Karpas-422 (cell line): ENCODE data around the gene PLPPR3. TPM values are rescaled to one million over a fixed set of nuclear protein-coding genes. Genes with fewer than 3 reads are reported as not detected.

ENCODE experiments used
- DNase-seq: peaks from one replicate; pipeline ENCODE4 v3.0.0-alpha.2; 2015
- H2AFZ ChIP-seq: fragments of 200-600 bp; sonication (generic); 2 replicates; pipeline ENCODE4 v1.6.1; 2014; ENCODE audit warnings: antibody characterized with exemption, low read length, mixed read lengths
- H3K27ac ChIP-seq: fragments of 200-600 bp; sonication (generic); 2 replicates; pipeline ENCODE4 v1.5.1; 2014; ENCODE audit warnings: mild to moderate bottlenecking, low read length, moderate library complexity
- H3K27me3 ChIP-seq: fragments of 200-600 bp; sonication (generic); 2 replicates; pipeline ENCODE4 v1.6.1; 2014; ENCODE audit warnings: low read length, mixed read lengths
- H3K36me3 ChIP-seq: fragments of 200-600 bp; sonication (generic); 2 replicates; pipeline ENCODE4 v1.6.1; 2014; ENCODE audit warnings: low read length, mixed read lengths; ENCODE audit not compliant: insufficient read depth
- H3K4me1 ChIP-seq: fragments of 200-600 bp; sonication (generic); 2 replicates; pipeline ENCODE4 v1.6.1; 2014; ENCODE audit warnings: mild to moderate bottlenecking, low read length, mixed read lengths
- H3K4me2 ChIP-seq: fragments of 200-600 bp; sonication (generic); 2 replicates; pipeline ENCODE4 v1.6.1; 2014; ENCODE audit warnings: low read length, low read depth, mild to moderate bottlenecking; ENCODE audit not compliant: poor library complexity, severe bottlenecking
- H3K4me3 ChIP-seq: fragments of 200-600 bp; sonication (generic); 2 replicates; pipeline ENCODE4 v1.5.1; 2014; ENCODE audit warnings: mild to moderate bottlenecking, antibody characterized with exemption, low read length, mixed read lengths
- H3K79me2 ChIP-seq: fragments of 200-600 bp; sonication (generic); 2 replicates; pipeline ENCODE4 v1.6.1; 2014; ENCODE audit warnings: mild to moderate bottlenecking, low read length, mixed read lengths
- H3K9ac ChIP-seq: fragments of 200-600 bp; sonication (generic); 2 replicates; pipeline ENCODE4 v1.6.0; 2014; ENCODE audit warnings: low read length
- H3K9me2 ChIP-seq: fragments of 200-600 bp; sonication (generic), shearing (Covaris generic); replicated peaks from 2 replicates; pipeline ENCODE4 v1.6.0; 2014; ENCODE audit warnings: mild to moderate bottlenecking, low read length, moderate library complexity; ENCODE audit not compliant: insufficient read depth
- H3K9me3 ChIP-seq: fragments of 300-700, 200-600 bp; sonication (generic); 2 replicates; pipeline ENCODE4 v1.6.1; 2014; ENCODE audit warnings: low read length, mixed read lengths
- H4K20me1 ChIP-seq: fragments of 200-600 bp; sonication (generic); 2 replicates; pipeline ENCODE4 v1.6.1; 2014; ENCODE audit warnings: mild to moderate bottlenecking, antibody characterized with exemption, low read length, low read depth; ENCODE audit not compliant: insufficient read depth
- small RNA-seq: library from RNA; depleted of rRNA; stranded (forward); fragments of <200 nt; gene quantifications from one replicate; pipeline ENCODE3, GENCODE V24; 2014
- total RNA-seq: library from RNA; depleted of rRNA; stranded (reverse); fragments of >200 nt; shearing (Covaris generic); gene quantifications from 2 replicates; pipeline ENCODE4 v1.2.3, GENCODE V29; 2014; ENCODE audit warnings: low replicate concordance; rRNA removed

Gene PLPPR3
- total RNA-seq, 1 experiment from 2014 or later: not detected

DNA sequence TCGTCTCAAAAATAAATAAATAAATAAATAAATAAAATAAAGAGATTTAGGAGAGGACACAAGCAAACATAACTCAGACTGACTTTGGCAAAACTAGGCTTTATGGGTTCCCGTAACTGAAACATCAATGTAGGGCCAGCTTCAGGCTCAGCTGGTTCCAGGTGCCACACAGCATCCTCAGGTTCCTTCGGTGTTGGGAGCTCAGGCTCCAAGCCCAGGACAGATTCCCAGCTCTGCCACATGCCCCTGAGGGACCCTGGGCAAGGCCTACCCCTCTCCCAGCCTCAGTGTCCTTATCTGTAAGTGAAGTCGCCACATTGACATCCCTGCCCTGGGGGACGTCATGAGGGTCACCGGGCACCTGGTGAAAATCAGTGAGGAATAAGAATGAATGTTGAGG, 52.1 kb downstream of the PLPPR3 start:
- Histone ChIP-seq H3K9me2 (no peaks in the 10 kb centered on the region), H3K79me2 (no peaks in the 10 kb centered on the region), H3K27me3 (no peaks in the 10 kb centered on the region), H2AFZ (no peak overlapping the region), H3K4me3 (no peak overlapping the region), H3K27ac (no peak overlapping the region), H4K20me1 (no peaks in the 10 kb centered on the region), H3K4me1 (no peaks in the 10 kb centered on the region), H3K9me3 (no peaks in the 10 kb centered on the region), H3K9ac (no peak overlapping the region), H3K36me3 (no peaks in the 10 kb centered on the region), H3K4me2 (no peak overlapping the region)
- DNase-seq: no peak

DNA sequence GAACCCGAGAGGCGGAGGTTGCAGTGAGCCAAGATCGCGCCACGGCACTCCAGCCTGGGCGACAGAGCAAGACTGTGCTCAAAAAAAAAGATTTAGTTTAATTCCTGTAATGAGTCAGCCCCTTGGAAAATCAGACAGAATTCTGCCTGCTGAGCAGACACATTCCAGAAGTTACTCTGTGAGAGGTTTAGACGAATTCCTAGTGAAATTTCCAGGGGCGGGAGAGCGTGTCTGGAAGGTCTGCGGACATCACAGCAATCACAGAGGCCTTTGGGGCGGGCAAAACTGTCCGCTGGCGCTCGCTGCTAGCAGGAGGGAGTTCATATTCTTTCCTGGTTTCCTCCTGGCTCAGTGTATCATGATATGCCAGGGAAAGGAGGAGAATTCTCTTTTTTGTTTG, 53.3 kb downstream of the PLPPR3 start:
- H3K27ac ChIP-seq: no peak overlapping the region
- no peaks in the 10 kb centered on the region for H3K4me1 ChIP-seq
- H3K4me3 ChIP-seq: no peak overlapping the region
- H3K9me2 ChIP-seq: no peaks in the 10 kb centered on the region
- H3K36me3 ChIP-seq: no peaks in the 10 kb centered on the region
- H4K20me1 ChIP-seq: no peaks in the 10 kb centered on the region
- no peak overlapping the region for H3K9ac ChIP-seq
- no peak for DNase-seq
- no peak overlapping the region for H2AFZ ChIP-seq
- no peaks in the 10 kb centered on the region for H3K9me3 ChIP-seq
- no peaks in the 10 kb centered on the region for H3K79me2 ChIP-seq
- no peak overlapping the region for H3K4me2 ChIP-seq
- H3K27me3 ChIP-seq: no peaks in the 10 kb centered on the region

DNA sequence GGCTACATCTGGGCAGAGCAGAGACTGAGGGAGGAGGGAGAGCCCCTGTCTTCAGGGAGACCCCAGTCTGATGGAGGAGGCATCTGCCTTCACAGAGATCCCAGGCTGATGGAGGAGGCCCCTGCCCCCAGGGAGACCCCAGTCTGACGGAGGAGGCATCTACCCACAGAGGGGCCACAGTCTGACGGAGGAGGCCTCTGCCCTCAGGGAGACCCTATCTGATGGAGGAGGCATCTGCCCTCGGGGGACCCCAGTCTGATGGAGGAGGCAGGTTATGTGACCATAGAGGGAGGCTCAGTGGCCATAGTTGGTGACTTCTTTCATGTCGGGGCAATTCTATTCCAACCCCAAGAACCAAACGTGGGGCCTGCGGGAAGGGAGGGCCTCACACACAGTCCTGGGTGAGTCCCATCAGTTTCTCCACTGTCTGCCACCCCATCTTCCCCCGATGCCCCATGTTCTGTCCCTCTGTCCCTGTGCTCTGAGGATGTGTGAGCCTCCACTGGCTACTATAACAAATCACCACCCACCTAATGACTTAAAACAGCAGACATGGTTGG, 56.5 kb downstream of the PLPPR3 start:
- H3K4me3 ChIP-seq: no peak overlapping the region
- H3K9ac ChIP-seq: no peak overlapping the region
- no peaks in the 10 kb centered on the region for H3K9me2 ChIP-seq
- H3K36me3 ChIP-seq: no peaks in the 10 kb centered on the region
- no peaks in the 10 kb centered on the region for H3K4me1 ChIP-seq
- no peaks in the 10 kb centered on the region for H4K20me1 ChIP-seq
- DNase-seq: no peak
- no peaks in the 10 kb centered on the region for H3K27me3 ChIP-seq
- H3K4me2 ChIP-seq: no peak overlapping the region
- H2AFZ ChIP-seq: no peak overlapping the region
- no peak overlapping the region for H3K27ac ChIP-seq
- H3K79me2 ChIP-seq: no peaks in the 10 kb centered on the region
- H3K9me3 ChIP-seq: no peaks in the 10 kb centered on the region

DNA sequence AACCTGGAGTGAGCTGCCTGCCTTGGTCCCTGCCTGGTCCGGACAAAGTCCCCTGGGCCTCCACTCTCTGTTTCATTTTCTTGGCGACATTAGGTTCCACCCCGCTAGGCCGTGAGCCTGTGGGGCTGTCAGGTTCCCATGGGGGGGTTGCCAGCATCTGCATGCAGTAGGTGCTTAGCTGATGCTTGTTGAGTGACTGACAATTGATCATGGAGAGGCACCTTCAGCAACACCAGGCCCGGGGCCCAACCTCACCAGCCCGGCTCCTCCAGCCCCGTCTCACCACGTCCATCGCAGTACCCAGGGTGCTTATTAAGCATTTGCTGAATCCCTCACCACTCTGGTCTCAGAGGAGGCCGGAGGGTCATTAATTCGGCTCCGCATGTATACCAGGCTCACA, 57.5 kb downstream of the PLPPR3 start:
- no peak overlapping the region for H3K27ac ChIP-seq
- no peak for DNase-seq

DNA sequence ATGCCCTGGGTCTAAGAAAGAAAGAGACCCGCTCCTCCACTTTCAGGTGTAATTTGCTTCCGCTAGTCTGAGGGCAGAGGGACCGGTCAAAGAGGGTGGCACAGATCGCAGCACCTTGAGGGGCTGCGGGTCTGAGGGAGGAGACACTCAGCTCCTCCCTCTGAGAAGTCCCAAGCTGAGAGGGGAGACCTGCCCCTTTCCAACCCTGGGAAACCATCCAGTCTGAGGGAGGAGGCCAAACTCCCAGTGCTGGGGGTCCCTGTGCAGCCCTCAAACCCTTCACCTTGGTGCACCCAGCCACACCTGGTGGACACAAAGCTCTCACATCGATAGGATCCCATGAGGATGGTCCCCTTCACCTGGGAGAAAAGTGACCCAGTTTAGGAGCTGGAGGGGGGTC, 57.9 kb downstream of the PLPPR3 start:
- H3K9me3 ChIP-seq: no peaks in the 10 kb centered on the region
- DNase-seq: no peak
- H3K4me2 ChIP-seq: no peak overlapping the region
- H4K20me1 ChIP-seq: no peaks in the 10 kb centered on the region
- H3K27ac ChIP-seq: no peak overlapping the region
- no peaks in the 10 kb centered on the region for H3K27me3 ChIP-seq
- H3K9ac ChIP-seq: no peak overlapping the region
- no peak overlapping the region for H2AFZ ChIP-seq
- H3K79me2 ChIP-seq: no peaks in the 10 kb centered on the region
- H3K36me3 ChIP-seq: no peaks in the 10 kb centered on the region
- no peaks in the 10 kb centered on the region for H3K9me2 ChIP-seq
- H3K4me3 ChIP-seq: no peak overlapping the region
- H3K4me1 ChIP-seq: no peaks in the 10 kb centered on the region

More for the DNA sequence above, 57.5 kb downstream of the PLPPR3 start:
- Histone ChIP-seq H3K27me3 (no peaks in the 10 kb centered on the region), H3K4me2 (no peak overlapping the region), H3K9me2 (no peaks in the 10 kb centered on the region), H3K4me3 (no peak overlapping the region), H4K20me1 (no peaks in the 10 kb centered on the region), H3K36me3 (no peaks in the 10 kb centered on the region), H3K79me2 (no peaks in the 10 kb centered on the region), H3K9ac (no peak overlapping the region), H2AFZ (no peak overlapping the region), H3K9me3 (no peaks in the 10 kb centered on the region), H3K4me1 (no peaks in the 10 kb centered on the region)

DNA sequence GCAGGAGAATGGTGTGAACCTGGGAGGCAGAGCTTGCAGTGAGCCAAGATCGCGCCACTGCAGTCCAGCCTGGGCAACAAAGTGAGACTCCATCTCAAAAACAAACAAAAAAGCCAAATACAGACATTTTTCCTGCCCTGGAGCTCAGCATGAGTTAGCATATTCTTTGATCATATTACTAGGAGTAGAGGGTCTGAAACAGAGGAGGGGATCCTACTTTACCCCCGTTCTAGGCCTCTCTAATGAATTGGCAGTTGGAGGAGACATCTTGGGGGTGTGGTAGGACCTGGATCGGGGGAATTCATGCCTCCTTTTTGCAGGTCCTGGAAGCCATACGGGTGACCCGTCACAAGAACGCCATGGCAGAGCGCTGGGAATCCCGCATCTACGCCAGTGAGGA, 58.6 kb downstream of the PLPPR3 start:
- Histone ChIP-seq H2AFZ (no peak overlapping the region), H3K4me1 (no peaks in the 10 kb centered on the region), H4K20me1 (no peaks in the 10 kb centered on the region), H3K4me2 (no peak overlapping the region), H3K9me3 (no peaks in the 10 kb centered on the region), H3K4me3 (no peak overlapping the region), H3K9me2 (no peaks in the 10 kb centered on the region), H3K79me2 (no peaks in the 10 kb centered on the region), H3K9ac (no peak overlapping the region), H3K27me3 (no peaks in the 10 kb centered on the region), H3K27ac (no peak overlapping the region), H3K36me3 (no peaks in the 10 kb centered on the region)
- no peak for DNase-seq

Small RNAs within 50 kb of the gene (small RNA-seq; reads per million reads assigned to genes)
- not detected for gene MIR3187

Other genes with a start within 250 kb of the PLPPR3 start
- gene BSG, start 249.4 kb downstream of the PLPPR3 start, total RNA-seq: 124 and 186 TPM in 2 replicates
- gene HCN2, start 232.1 kb downstream of the PLPPR3 start, total RNA-seq: not detected in 2 replicates
- gene POLRMT, start 188.4 kb downstream of the PLPPR3 start, total RNA-seq: 51.5 and 60.6 TPM in 2 replicates
- not detected in 2 replicates for gene FGF22, start 182.1 kb downstream of the PLPPR3 start, total RNA-seq
- 36.5 and 66.5 TPM in 2 replicates for gene RNF126, start 158.7 kb downstream of the PLPPR3 start, total RNA-seq
- 2.3 and 3.0 TPM in 2 replicates for gene FSTL3, start 145.6 kb downstream of the PLPPR3 start, total RNA-seq
- not detected in 2 replicates for gene PRSS57, start 126.5 kb downstream of the PLPPR3 start, total RNA-seq
- gene PALM, start 113.0 kb downstream of the PLPPR3 start, total RNA-seq: 3.5 TPM in 1 of 2 replicates, not detected in the other
- gene MISP, start 70.8 kb downstream of the PLPPR3 start, total RNA-seq: not detected in 2 replicates
- 170 and 172 TPM in 2 replicates for gene PTBP1, start 24.5 kb downstream of the PLPPR3 start, total RNA-seq
- gene AZU1, start 5.9 kb upstream of the PLPPR3 start, total RNA-seq: not detected in 2 replicates
- gene PRTN3, start 19.0 kb upstream of the PLPPR3 start, total RNA-seq: not detected in 2 replicates
- gene ELANE, start 30.3 kb upstream of the PLPPR3 start, total RNA-seq: not detected in 2 replicates
- gene CFD, start 37.7 kb upstream of the PLPPR3 start, total RNA-seq: 1.5 and 6.9 TPM in 2 replicates
- gene MED16, start 71.2 kb upstream of the PLPPR3 start, total RNA-seq: 10.8 and 14.1 TPM in 2 replicates
- not detected in 2 replicates for gene RNU6-9, start 71.5 kb upstream of the PLPPR3 start, total RNA-seq
- 41.9 and 43.8 TPM in 2 replicates for gene R3HDM4, start 91.3 kb upstream of the PLPPR3 start, total RNA-seq
- gene KISS1R, start 95.4 kb upstream of the PLPPR3 start, total RNA-seq: not detected in 2 replicates
- 2.0 and 4.6 TPM in 2 replicates for gene ARID3A, start 104.1 kb upstream of the PLPPR3 start, total RNA-seq
- 41.1 and 87.2 TPM in 2 replicates for gene WDR18, start 162.4 kb upstream of the PLPPR3 start, total RNA-seq
- gene GRIN3B, start 178.5 kb upstream of the PLPPR3 start, total RNA-seq: 1.4 TPM in 1 of 2 replicates, not detected in the other
- gene TMEM259, start 199.2 kb upstream of the PLPPR3 start, total RNA-seq: 133 and 167 TPM in 2 replicates
- not detected in 2 replicates for gene RNU6-2, start 199.6 kb upstream of the PLPPR3 start, total RNA-seq
- gene CNN2, start 204.7 kb upstream of the PLPPR3 start, total RNA-seq: 88.6 and 97.9 TPM in 2 replicates
- 23.8 and 31.7 TPM in 2 replicates for gene ABCA7, start 218.2 kb upstream of the PLPPR3 start, total RNA-seq
- gene ARHGAP45, start 245.2 kb upstream of the PLPPR3 start, total RNA-seq: 31.5 and 114 TPM in 2 replicates